ENCODE measurements around the gene NLRP8.
"Not testable (repeated sequence)": the region's sequence is repeated elsewhere in the genome, so short reads cannot be mapped to it uniquely, and the experiment has no call there.

Gene NLRP8

DNA sequence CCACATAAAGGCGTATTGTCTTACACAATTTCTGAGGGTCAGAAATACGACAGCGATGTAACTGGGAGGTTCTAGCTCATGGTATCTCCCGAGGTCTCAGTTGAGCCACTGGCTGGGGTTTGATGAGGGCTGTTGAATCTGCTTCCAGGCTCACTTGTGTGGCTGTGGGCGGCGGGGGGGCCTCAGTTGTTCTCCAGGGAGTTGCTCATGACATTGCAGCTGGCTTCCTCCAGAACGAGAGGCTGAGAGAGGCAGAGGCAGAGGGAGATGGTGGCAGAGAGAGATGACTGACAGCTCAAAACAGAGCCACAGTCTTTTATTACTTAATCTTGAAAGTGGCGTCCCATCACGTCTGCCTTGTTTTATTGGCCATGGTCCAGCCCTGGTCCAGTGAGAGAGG, 32.8 kb downstream of the NLRP8 start:
- DNase-seq: no peak

DNA sequence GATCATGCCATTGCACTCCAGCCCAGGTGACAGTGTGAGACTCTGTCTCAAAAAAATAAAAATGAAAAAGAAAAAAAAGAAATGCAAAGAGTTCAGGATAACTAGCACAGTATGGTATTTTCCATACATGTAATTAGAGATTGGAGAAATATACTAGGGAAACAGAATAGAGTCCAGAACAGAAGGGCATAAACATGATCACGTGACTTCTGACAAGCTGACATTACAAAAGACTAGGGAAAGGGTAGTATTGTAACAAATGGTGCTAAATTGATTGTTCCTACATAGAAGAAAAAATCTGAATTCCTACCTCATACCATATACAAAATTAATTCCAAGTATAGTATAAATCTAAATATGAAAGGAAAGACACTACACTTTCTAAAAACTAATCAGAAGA, 37.6 kb downstream of the NLRP8 start:
- no peak for DNase-seq

- peak; percentile 21 for DNase-seq
These were observed 38.9 kb downstream of the NLRP8 start, which contains the start of gene NLRP5 for GRCh38 chr19:55986487-55986886. Gene NLRP5, plus strand, starts transcription at chr19:55986775.

GRCh38 chr19:55990831-55991230, 43.2 kb downstream of the NLRP8 start:
- DNase-seq: no peak

- no peak for DNase-seq
These were observed 45.9 kb downstream of the NLRP8 start for GRCh38 chr19:55993492-55993891.

DNA sequence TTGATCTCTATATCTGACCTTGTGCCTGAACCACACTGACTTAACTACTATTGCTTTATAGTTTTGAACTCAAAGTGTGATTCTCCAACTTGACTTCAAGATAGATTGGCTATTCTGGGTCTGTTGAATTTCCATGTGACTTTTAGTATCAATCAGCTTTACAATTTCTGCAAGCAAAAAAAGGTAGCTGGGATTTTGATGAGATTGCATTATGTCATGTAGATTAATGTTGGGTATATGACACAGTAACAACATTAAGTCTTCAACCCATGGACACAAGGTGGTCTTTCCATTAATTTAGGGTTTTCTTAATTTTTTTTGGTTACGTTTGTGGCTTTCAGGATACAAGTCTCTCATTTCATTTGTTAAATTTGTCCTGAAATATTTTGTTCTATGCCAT, 67.1 kb downstream of the NLRP8 start:
- DNase-seq: no peak

DNA sequence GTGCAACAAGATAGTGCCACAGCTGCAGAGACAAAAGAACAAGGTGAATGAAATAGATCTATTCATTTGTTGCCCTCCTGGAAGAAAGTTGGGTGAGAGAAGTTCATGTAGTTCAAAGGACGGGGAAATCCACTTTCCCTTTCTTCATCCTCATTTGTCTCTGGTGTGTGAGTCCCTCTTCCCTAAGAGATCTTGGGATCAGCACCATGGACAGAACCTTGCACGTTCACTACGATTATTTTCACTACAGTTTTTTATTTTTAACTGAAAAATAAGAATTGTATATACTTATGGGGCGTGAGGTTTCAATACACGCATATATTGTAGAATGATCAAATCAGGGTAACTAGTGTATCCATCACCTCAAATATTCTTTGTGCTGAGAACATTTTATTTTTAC, 68.1 kb downstream of the NLRP8 start:
- peak; percentile 25 for DNase-seq

- not testable (repeated sequence) for DNase-seq
These were observed 71.7 kb downstream of the NLRP8 start for GRCh38 chr19:56019325-56019724.

DNA sequence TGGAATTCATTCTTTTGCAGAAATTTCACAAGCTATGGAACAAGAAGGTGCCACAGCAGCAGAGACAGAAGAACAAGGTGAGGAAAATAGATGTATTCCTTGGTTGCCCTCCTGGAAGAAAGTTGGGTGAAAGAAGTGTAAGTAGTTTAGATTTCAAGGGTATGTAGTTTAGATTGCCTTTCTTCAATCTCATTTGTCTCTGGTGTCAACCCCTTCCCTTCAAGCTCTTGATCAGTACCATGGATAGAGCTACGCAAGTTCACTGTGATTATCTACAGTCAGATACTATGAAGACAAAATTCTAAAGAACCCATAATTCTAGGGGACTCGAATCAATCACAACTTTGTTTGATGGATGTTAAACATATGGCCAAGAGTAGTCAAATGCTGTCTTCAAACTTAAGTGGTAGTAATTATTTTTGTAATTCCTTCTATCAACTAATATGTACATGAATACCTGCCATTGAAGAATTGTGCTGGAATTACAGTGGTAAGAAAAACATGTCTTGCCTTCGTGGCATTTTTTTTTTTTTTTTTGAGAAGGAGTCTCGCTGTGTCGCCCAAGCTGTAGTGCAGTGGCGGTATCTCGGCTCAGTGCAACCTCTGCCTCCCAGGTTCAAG, 72.8 kb downstream of the NLRP8 start:
- not testable (repeated sequence) for DNase-seq

- no peak for DNase-seq
These were observed 79.1 kb downstream of the NLRP8 start for GRCh38 chr19:56026769-56027168.

Data from DMS53 (cell line).